Umbilical cord (tissue), 2 donors: Measurements from ENCODE around the gene EIF2A. TPM values are rescaled to one million over a fixed set of nuclear protein-coding genes. Genes with fewer than 3 reads are reported as not detected.

ENCODE experiments used
- DNase-seq: peaks from one replicate; pipeline ENCODE4 v3.0.0-alpha.2; 2015; ENCODE audit warnings: low spot score
- total RNA-seq: library from RNA; depleted of rRNA; stranded (reverse); fragments of >200 nt; gene quantifications from one replicate; pipeline ENCODE4 v1.2.3, GENCODE V29; 2014; ENCODE audit warnings: low replicate concordance; ENCODE audit not compliant: insufficient read depth

The EIF2A gene
- total RNA-seq, 1 donor from 2014 or later, result 291 TPM

DNA sequence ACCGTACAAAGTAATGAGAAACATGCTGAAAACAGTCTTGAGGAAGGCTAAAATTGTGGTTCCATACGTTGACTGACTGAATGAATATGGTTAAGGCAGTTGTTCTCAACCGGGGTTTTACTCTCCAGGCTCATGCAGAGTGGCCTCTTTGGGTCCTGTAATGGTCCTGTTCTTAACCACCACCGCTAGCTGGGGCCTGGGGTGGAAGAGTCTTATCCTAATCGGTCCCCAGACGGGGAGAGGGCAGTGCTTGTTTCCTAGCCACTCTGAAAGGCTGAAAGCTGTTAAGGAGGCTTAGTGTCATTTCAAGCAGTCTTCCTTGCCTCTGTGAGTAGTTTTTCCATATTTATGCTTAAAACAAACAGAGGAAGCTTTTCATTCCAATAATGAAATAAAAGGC lies 88.5 kb downstream of the EIF2A start:
- no peak for DNase-seq

GRCh38 chr3:150635526-150635925 lies 88.9 kb downstream of the EIF2A start:
- DNase-seq, result no peak

Other genes with a start within 250 kb of the EIF2A start
- 20.0 TPM for gene TSC22D2, start 138.5 kb upstream of the EIF2A start, total RNA-seq
- gene SERP1, start 291 bp upstream of the EIF2A start, total RNA-seq, result 190 TPM
- gene SELENOT, start 56.5 kb downstream of the EIF2A start, total RNA-seq, result 59.9 TPM
- not detected for gene ERICH6, start 157.1 kb downstream of the EIF2A start, total RNA-seq
- 87.6 TPM for gene SIAH2, start 216.4 kb downstream of the EIF2A start, total RNA-seq